Measurements from ENCODE around the gene BCAM.

BCAM gene

GRCh38 chr19:44795398-44795987, 13.4 kb upstream of the BCAM start:
- TF ChIP-seq, protein P1, sequence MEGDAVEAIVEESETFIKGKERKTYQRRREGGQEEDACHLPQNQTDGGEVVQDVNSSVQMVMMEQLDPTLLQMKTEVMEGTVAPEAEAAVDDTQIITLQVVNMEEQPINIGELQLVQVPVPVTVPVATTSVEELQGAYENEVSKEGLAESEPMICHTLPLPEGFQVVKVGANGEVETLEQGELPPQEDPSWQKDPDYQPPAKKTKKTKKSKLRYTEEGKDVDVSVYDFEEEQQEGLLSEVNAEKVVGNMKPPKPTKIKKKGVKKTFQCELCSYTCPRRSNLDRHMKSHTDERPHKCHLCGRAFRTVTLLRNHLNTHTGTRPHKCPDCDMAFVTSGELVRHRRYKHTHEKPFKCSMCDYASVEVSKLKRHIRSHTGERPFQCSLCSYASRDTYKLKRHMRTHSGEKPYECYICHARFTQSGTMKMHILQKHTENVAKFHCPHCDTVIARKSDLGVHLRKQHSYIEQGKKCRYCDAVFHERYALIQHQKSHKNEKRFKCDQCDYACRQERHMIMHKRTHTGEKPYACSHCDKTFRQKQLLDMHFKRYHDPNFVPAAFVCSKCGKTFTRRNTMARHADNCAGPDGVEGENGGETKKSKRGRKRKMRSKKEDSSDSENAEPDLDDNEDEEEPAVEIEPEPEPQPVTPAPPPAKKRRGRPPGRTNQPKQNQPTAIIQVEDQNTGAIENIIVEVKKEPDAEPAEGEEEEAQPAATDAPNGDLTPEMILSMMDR (IDR thresholded peaks at IDR 0.05; ENCODE audit: low read depth, low read length, missing control alignments), result no peak
- no peak for DNase-seq (ENCODE audit: low read depth)
- no peak overlapping the region for H3K4me3 ChIP-seq (ENCODE audit: low read depth, low read length)

GRCh38 chr19:44796701-44797115, 12.2 kb upstream of the BCAM start:
- no peak overlapping the region for H3K4me3 ChIP-seq (ENCODE audit: low read depth, low read length)
- TF ChIP-seq, protein P1 (IDR thresholded peaks at IDR 0.05; ENCODE audit: low read depth, low read length, missing control alignments), result no peak
- DNase-seq (ENCODE audit: low read depth), result no peak

DNA sequence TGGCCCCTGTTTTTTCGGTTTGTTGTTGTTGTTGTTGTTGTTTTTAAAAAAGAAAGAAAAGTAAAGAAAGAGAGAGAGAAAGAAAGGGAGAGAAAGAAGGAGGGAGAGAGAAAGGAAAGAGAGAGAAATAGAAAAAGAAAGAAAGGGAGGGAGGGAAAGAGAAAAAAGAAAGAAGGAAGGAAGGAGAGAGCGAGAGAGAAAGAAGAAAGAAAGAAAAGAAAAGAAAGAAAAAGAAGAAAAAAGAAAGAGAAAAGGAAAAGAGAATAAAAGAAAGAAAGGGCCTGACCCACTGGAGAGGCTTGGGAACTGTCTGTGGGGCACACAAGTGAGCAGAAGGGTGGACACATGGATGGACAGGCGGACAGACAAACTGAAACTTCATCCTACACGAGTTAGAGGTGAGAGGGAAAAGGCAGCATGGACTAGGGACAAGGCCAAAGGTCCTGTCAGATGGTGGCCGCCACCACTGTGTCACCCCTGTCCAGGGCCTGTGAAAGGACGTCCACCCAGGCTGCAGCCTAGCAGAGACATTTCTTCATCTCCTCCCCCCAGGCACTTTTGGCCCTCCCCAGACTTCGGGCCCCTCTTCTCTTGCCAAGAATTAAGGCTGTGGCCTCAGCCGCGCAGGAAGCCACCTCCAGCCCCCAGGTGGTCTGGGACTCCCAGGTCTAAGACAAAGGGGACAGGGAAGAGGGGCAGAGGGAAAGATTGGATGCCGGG, 9.1 kb upstream of the BCAM start:
- TF ChIP-seq, protein P1 (IDR thresholded peaks at IDR 0.05; ENCODE audit: low read depth, low read length, missing control alignments), result no peak
- no peak for DNase-seq (ENCODE audit: low read depth)
- no peak overlapping the region for H3K4me3 ChIP-seq (ENCODE audit: low read depth, low read length)

DNA sequence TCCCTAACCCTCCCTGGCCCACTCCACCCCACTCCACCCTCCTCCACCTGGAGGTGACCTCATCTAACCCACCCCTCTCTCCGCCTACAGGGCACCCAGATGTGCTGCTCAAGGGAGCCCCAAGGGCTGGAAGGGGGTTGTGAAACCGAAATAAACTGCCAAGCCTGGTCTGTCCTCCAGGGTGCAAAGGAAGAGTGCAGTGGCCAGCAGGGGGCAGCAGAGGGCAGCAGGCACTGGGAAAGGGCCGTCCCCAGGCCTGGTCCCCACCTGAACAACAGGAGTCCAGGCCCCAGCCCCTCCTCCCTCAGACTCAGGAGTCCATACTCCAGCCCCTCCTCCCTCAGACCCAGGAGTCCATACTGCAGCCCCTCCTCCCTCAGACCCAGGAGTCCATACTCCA, 8.4 kb upstream of the BCAM start:
- no peak overlapping the region for H3K4me3 ChIP-seq (ENCODE audit: low read depth, low read length)
- DNase-seq (ENCODE audit: low read depth), result peak; percentile 44
- TF ChIP-seq, protein P1 (IDR thresholded peaks at IDR 0.05; ENCODE audit: low read depth, low read length, missing control alignments), result peak; percentile 97

GRCh38 chr19:44803442-44804428, 5.2 kb upstream of the BCAM start:
- no peak overlapping the region for H3K4me3 ChIP-seq (ENCODE audit: low read depth, low read length)
- no peak for DNase-seq (ENCODE audit: low read depth)
- TF ChIP-seq, protein P1 (IDR thresholded peaks at IDR 0.05; ENCODE audit: low read depth, low read length, missing control alignments), result no peak

DNA sequence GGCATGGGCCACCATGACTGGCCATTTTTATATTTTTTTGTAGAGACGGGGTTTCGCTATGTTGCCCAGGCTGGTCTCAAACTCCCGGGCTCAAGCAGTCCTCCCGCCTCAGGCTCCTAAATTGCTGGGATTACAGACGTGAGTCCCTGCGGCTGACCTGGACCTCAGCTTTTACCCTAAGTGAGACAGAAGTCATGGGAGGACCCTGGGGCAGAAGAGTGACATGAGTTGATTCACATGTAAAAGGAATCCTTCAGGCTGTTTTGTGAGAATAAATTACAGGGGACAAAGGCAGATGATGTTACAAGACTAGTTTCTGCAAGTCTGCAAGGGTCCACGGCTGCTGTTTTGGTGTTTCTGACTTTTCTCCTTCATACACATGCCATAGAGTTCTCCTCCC, 2.6 kb upstream of the BCAM start:
- TF ChIP-seq, protein P1 (IDR thresholded peaks at IDR 0.05; ENCODE audit: low read depth, low read length, missing control alignments), result no peak
- DNase-seq (ENCODE audit: low read depth), result no peak
- H3K4me3 ChIP-seq (ENCODE audit: low read depth, low read length), result no peak overlapping the region
